Measurements from ENCODE around the gene PRDM7.

PRDM7 gene

GRCh38 chr16:90027611-90028010, 49.5 kb downstream of the PRDM7 start:
- peaks cover 10% of the 10 kb centered on the region for H3K36me3 ChIP-seq (ENCODE audit: control insufficient read depth, insufficient read depth, low read length)
- H3K4me1 ChIP-seq (ENCODE audit: control insufficient read depth, insufficient read depth, low read length): no peaks in the 10 kb centered on the region
- H3K4me3 ChIP-seq (ENCODE audit: low read length): no peak overlapping the region
- H3K27ac ChIP-seq (ENCODE audit: low read depth, low read length): no peak overlapping the region
- no peaks in the 10 kb centered on the region for H3K27me3 ChIP-seq (ENCODE audit: control insufficient read depth, insufficient read depth, low read length)
- no peak overlapping the region for H3K9ac ChIP-seq (ENCODE audit: low read length)

- no peak overlapping the region for H3K4me3 ChIP-seq (ENCODE audit: low read length)
- H3K4me1 ChIP-seq (ENCODE audit: control insufficient read depth, insufficient read depth, low read length): peaks cover 4% of the 10 kb centered on the region
- no peaks in the 10 kb centered on the region for H3K27me3 ChIP-seq (ENCODE audit: control insufficient read depth, insufficient read depth, low read length)
- no peak overlapping the region for H3K9ac ChIP-seq (ENCODE audit: low read length)
- no peak overlapping the region for H3K27ac ChIP-seq (ENCODE audit: low read depth, low read length)
- H3K36me3 ChIP-seq (ENCODE audit: control insufficient read depth, insufficient read depth, low read length): no peaks in the 10 kb centered on the region
Observed at GRCh38 chr16:90026135-90026534, 51.0 kb downstream of the PRDM7 start.

- H3K4me3 ChIP-seq (ENCODE audit: low read length): peak overlapping the region; percentile 77
- H3K36me3 ChIP-seq (ENCODE audit: control insufficient read depth, insufficient read depth, low read length): no peaks in the 10 kb centered on the region
- no peaks in the 10 kb centered on the region for H3K27me3 ChIP-seq (ENCODE audit: control insufficient read depth, insufficient read depth, low read length)
- H3K4me1 ChIP-seq (ENCODE audit: control insufficient read depth, insufficient read depth, low read length): peaks cover 4% of the 10 kb centered on the region
- H3K9ac ChIP-seq (ENCODE audit: low read length): peak overlapping the region; percentile 7
- H3K27ac ChIP-seq (ENCODE audit: low read depth, low read length): peak overlapping the region; percentile 33
Observed at GRCh38 chr16:90023078-90023447, 54.1 kb downstream of the PRDM7 start.

- Histone ChIP-seq H3K27me3 (ENCODE audit: control insufficient read depth, insufficient read depth, low read length) (no peaks in the 10 kb centered on the region), H3K36me3 (ENCODE audit: control insufficient read depth, insufficient read depth, low read length) (no peaks in the 10 kb centered on the region), H3K4me3 (ENCODE audit: low read length) (peak overlapping the region; percentile 77), H3K4me1 (ENCODE audit: control insufficient read depth, insufficient read depth, low read length) (peaks cover 4% of the 10 kb centered on the region), H3K27ac (ENCODE audit: low read depth, low read length) (peak overlapping the region; percentile 33), H3K9ac (ENCODE audit: low read length) (peak overlapping the region; percentile 7)
Observed at GRCh38 chr16:90022209-90023077, 54.7 kb downstream of the PRDM7 start.

- H3K9ac ChIP-seq (ENCODE audit: low read length): no peak overlapping the region
- no peaks in the 10 kb centered on the region for H3K36me3 ChIP-seq (ENCODE audit: control insufficient read depth, insufficient read depth, low read length)
- H3K4me1 ChIP-seq (ENCODE audit: control insufficient read depth, insufficient read depth, low read length): peaks cover 4% of the 10 kb centered on the region
- no peak overlapping the region for H3K27ac ChIP-seq (ENCODE audit: low read depth, low read length)
- H3K27me3 ChIP-seq (ENCODE audit: control insufficient read depth, insufficient read depth, low read length): no peaks in the 10 kb centered on the region
- no peak overlapping the region for H3K4me3 ChIP-seq (ENCODE audit: low read length)
Observed at GRCh38 chr16:90020838-90021382, 56.2 kb downstream of the PRDM7 start.

- Histone ChIP-seq H3K4me3 (ENCODE audit: low read length) (peak overlapping the region; percentile 44), H3K36me3 (ENCODE audit: control insufficient read depth, insufficient read depth, low read length) (no peaks in the 10 kb centered on the region), H3K27ac (ENCODE audit: low read depth, low read length) (no peak overlapping the region), H3K4me1 (ENCODE audit: control insufficient read depth, insufficient read depth, low read length) (peaks cover 4% of the 10 kb centered on the region), H3K9ac (ENCODE audit: low read length) (no peak overlapping the region), H3K27me3 (ENCODE audit: control insufficient read depth, insufficient read depth, low read length) (no peaks in the 10 kb centered on the region)
Observed at GRCh38 chr16:90020260-90020837, 56.8 kb downstream of the PRDM7 start.

- peak overlapping the region; percentile 44 for H3K4me3 ChIP-seq (ENCODE audit: low read length)
- peaks cover 4% of the 10 kb centered on the region for H3K4me1 ChIP-seq (ENCODE audit: control insufficient read depth, insufficient read depth, low read length)
- no peaks in the 10 kb centered on the region for H3K36me3 ChIP-seq (ENCODE audit: control insufficient read depth, insufficient read depth, low read length)
- H3K9ac ChIP-seq (ENCODE audit: low read length): no peak overlapping the region
- H3K27ac ChIP-seq (ENCODE audit: low read depth, low read length): no peak overlapping the region
- H3K27me3 ChIP-seq (ENCODE audit: control insufficient read depth, insufficient read depth, low read length): no peaks in the 10 kb centered on the region
Observed at GRCh38 chr16:90019543-90020259, 57.4 kb downstream of the PRDM7 start.

- no peak within 1 kb of the TSS for H3K9ac ChIP-seq (ENCODE audit: low read length)
- peak within 1 kb of the TSS; percentile 54 for H3K4me3 ChIP-seq (ENCODE audit: low read length)
- no peaks in the 10 kb centered on the region for H3K36me3 ChIP-seq (ENCODE audit: control insufficient read depth, insufficient read depth, low read length)
- H3K27ac ChIP-seq (ENCODE audit: low read depth, low read length): no peak within 1 kb of the TSS
- H3K4me1 ChIP-seq (ENCODE audit: control insufficient read depth, insufficient read depth, low read length): peaks cover 4% of the 10 kb centered on the region
- H3K27me3 ChIP-seq (ENCODE audit: control insufficient read depth, insufficient read depth, low read length): no peaks in the 10 kb centered on the region
Observed at GRCh38 chr16:90018652-90019542, 58.2 kb downstream of the PRDM7 start, which contains the start of gene DBNDD1. DBNDD1 (minus strand) TSS chr16:90019456; CDS start chr16:90019341, 115 bp downstream.

- no peaks in the 10 kb centered on the region for H3K36me3 ChIP-seq (ENCODE audit: control insufficient read depth, insufficient read depth, low read length)
- H3K27me3 ChIP-seq (ENCODE audit: control insufficient read depth, insufficient read depth, low read length): no peaks in the 10 kb centered on the region
- no peak overlapping the region for H3K27ac ChIP-seq (ENCODE audit: low read depth, low read length)
- H3K4me3 ChIP-seq (ENCODE audit: low read length): peak overlapping the region; percentile 37
- peaks cover 4% of the 10 kb centered on the region for H3K4me1 ChIP-seq (ENCODE audit: control insufficient read depth, insufficient read depth, low read length)
- H3K9ac ChIP-seq (ENCODE audit: low read length): no peak overlapping the region
Observed at GRCh38 chr16:90018297-90018651, 58.9 kb downstream of the PRDM7 start.

- Histone ChIP-seq H3K9ac (ENCODE audit: low read length) (no peak overlapping the region), H3K4me3 (ENCODE audit: low read length) (no peak overlapping the region), H3K27me3 (ENCODE audit: control insufficient read depth, insufficient read depth, low read length) (no peaks in the 10 kb centered on the region), H3K4me1 (ENCODE audit: control insufficient read depth, insufficient read depth, low read length) (no peaks in the 10 kb centered on the region), H3K36me3 (ENCODE audit: control insufficient read depth, insufficient read depth, low read length) (no peaks in the 10 kb centered on the region), H3K27ac (ENCODE audit: low read depth, low read length) (no peak overlapping the region)
Observed at GRCh38 chr16:90016339-90016950, 60.7 kb downstream of the PRDM7 start.

DNA sequence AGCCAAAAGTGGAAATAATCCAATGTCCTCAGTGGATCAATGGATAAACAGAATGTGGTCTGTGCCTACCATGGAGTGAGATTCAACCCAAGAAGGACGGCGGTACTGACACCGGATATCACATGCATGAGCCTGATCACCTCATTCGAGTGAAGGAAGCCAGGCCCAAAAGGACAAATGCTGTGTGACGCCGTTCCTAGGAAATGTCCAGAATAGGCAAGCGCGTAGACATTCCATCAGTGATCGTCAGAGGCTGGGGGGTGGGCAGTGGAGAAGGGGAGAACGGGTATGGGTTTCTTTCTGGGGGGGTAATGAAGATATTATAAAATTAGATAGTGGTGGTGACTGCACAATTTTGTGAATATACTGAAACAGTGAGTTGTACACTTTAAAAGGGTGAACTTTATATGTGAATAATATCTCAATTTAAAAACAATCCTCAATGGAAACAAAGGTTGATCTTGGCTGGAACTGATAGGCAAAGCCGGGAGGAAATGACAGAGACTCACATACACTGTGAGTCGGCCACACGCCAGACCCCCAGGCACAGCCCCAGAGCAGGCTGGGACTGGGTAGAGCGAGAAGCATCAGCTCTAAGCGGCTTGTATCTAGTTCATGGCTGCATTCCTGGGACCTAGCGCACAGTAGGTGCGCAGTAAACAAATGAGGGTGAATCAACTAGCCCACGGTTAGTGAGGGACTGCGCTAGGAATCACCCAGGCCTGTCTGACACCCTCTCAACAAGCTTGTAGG, 61.4 kb downstream of the PRDM7 start:
- no peak overlapping the region for H3K4me3 ChIP-seq (ENCODE audit: low read length)

More for the DNA sequence above, 61.4 kb downstream of the PRDM7 start:
- Histone ChIP-seq H3K27ac (ENCODE audit: low read depth, low read length) (no peak overlapping the region), H3K36me3 (ENCODE audit: control insufficient read depth, insufficient read depth, low read length) (no peaks in the 10 kb centered on the region), H3K9ac (ENCODE audit: low read length) (no peak overlapping the region), H3K4me1 (ENCODE audit: control insufficient read depth, insufficient read depth, low read length) (no peaks in the 10 kb centered on the region), H3K27me3 (ENCODE audit: control insufficient read depth, insufficient read depth, low read length) (no peaks in the 10 kb centered on the region)
